GM19238 (cell line): ENCODE results near the gene RFT1.
A peak's percentile ranks its signal among the peaks of the same experiment; 100 is the strongest.

ENCODE experiments used
- DNase-seq: peaks from one replicate; pipeline ENCODE4 v3.0.0; 2011; ENCODE audit warnings: low spot score; ENCODE audit not compliant: insufficient read length

Gene RFT1

GRCh38 chr3:53130179-53131061 lies at the start of gene RFT1:
Gene RFT1 (minus strand): TSS chr3:53130435. CDS start chr3:53130400, 35 bp downstream.
- DNase-seq, result peak; percentile 88

GRCh38 chr3:53179580-53179979 lies 49.3 kb upstream of the RFT1 start:
- DNase-seq, result no peak

- DNase-seq, result no peak
These were observed 48.0 kb upstream of the RFT1 start for GRCh38 chr3:53178246-53178645.

- DNase-seq, result no peak
These were observed 45.6 kb upstream of the RFT1 start for GRCh38 chr3:53175613-53176540.

GRCh38 chr3:53174346-53175250 lies 44.4 kb upstream of the RFT1 start:
- peak; percentile 59 for DNase-seq

GRCh38 chr3:53173107-53173506 lies 42.9 kb upstream of the RFT1 start:
- DNase-seq, result no peak

GRCh38 chr3:53171827-53172505 lies 41.7 kb upstream of the RFT1 start:
- no peak for DNase-seq

GRCh38 chr3:53171064-53171418 lies 40.8 kb upstream of the RFT1 start:
- DNase-seq, result no peak

GRCh38 chr3:53170325-53171063 lies 40.3 kb upstream of the RFT1 start:
- DNase-seq, result peak; percentile 76

GRCh38 chr3:53169832-53170324 lies 39.6 kb upstream of the RFT1 start:
- no peak for DNase-seq

GRCh38 chr3:53169045-53169831 lies 39.0 kb upstream of the RFT1 start:
- DNase-seq, result no peak

- DNase-seq, result no peak
These were observed 38.1 kb upstream of the RFT1 start for GRCh38 chr3:53168175-53168923.

- DNase-seq, result no peak
These were observed 37.4 kb upstream of the RFT1 start for GRCh38 chr3:53167418-53168174.

- no peak for DNase-seq
These were observed 36.6 kb upstream of the RFT1 start for GRCh38 chr3:53166781-53167291.

GRCh38 chr3:53166206-53166605 lies 36.0 kb upstream of the RFT1 start:
- DNase-seq, result no peak

- no peak for DNase-seq
These were observed 34.7 kb upstream of the RFT1 start for GRCh38 chr3:53164911-53165310.
